ENCODE measurements around the gene SPEN. TPM values are rescaled to one million over a fixed set of nuclear protein-coding genes. Genes with fewer than 3 reads are reported as not detected.
"Not testable (repeated sequence)": the region's sequence is repeated elsewhere in the genome, so short reads cannot be mapped to it uniquely, and the experiment has no call there.

SPEN gene
- total RNA-seq, 4 donors from 2014 or later: 55.0 to 79.7 (median 63.8) TPM

GRCh38 chr1:15885269-15885668 lies 37.8 kb downstream of the SPEN start:
- H3K36me3 ChIP-seq: peaks cover 6% of the 10 kb centered on the region
- H3K4me1 ChIP-seq: peaks cover 60% of the 10 kb centered on the region
- H3K4me3 ChIP-seq: no peak overlapping the region
- H3K9me3 ChIP-seq: no peaks in the 10 kb centered on the region
- DNase-seq (ENCODE audit: low spot score in 2 of 2): no peak
- H3K27me3 ChIP-seq: no peaks in the 10 kb centered on the region
- 17% methylated on average over 5 of the region's 5 CpGs for WGBS
- peak overlapping the region; percentile 93 for H3K27ac ChIP-seq
- TF ChIP-seq POLR2AphosphoS5 (IDR thresholded peaks at IDR 0.05): no peak
- TF ChIP-seq, protein P1, sequence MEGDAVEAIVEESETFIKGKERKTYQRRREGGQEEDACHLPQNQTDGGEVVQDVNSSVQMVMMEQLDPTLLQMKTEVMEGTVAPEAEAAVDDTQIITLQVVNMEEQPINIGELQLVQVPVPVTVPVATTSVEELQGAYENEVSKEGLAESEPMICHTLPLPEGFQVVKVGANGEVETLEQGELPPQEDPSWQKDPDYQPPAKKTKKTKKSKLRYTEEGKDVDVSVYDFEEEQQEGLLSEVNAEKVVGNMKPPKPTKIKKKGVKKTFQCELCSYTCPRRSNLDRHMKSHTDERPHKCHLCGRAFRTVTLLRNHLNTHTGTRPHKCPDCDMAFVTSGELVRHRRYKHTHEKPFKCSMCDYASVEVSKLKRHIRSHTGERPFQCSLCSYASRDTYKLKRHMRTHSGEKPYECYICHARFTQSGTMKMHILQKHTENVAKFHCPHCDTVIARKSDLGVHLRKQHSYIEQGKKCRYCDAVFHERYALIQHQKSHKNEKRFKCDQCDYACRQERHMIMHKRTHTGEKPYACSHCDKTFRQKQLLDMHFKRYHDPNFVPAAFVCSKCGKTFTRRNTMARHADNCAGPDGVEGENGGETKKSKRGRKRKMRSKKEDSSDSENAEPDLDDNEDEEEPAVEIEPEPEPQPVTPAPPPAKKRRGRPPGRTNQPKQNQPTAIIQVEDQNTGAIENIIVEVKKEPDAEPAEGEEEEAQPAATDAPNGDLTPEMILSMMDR (IDR thresholded peaks at IDR 0.05): no peak
- TF ChIP-seq POLR2A (IDR thresholded peaks at IDR 0.05): no peak
- no peak for TF ChIP-seq EP300 (IDR thresholded peaks at IDR 0.05)

GRCh38 chr1:15885701-15886610 lies 38.4 kb downstream of the SPEN start:
- TF ChIP-seq EP300 (IDR thresholded peaks at IDR 0.05) (no peak), POLR2AphosphoS5 (IDR thresholded peaks at IDR 0.05) (peak in 2 of 3 donors; percentile 57 to 85)
- peak; percentile 98 for DNase-seq (ENCODE audit: low spot score in 2 of 2)
- H3K4me3 ChIP-seq: peak overlapping the region; percentile 42
- 2% methylated on average over 9 of the region's 14 CpGs for WGBS
- peaks cover 4% of the 10 kb centered on the region for H3K36me3 ChIP-seq
- peaks cover 67% of the 10 kb centered on the region for H3K4me1 ChIP-seq
- no peaks in the 10 kb centered on the region for H3K9me3 ChIP-seq
- H3K27me3 ChIP-seq: no peaks in the 10 kb centered on the region
- peak overlapping the region; percentile 93 for H3K27ac ChIP-seq

- no peaks in the 10 kb centered on the region for H3K27me3 ChIP-seq
- no peaks in the 10 kb centered on the region for H3K9me3 ChIP-seq
- TF ChIP-seq, protein P1 (IDR thresholded peaks at IDR 0.05): no peak
- peaks cover 67% of the 10 kb centered on the region for H3K4me1 ChIP-seq
- WGBS: 22% methylated on average over 4 of the region's 4 CpGs
- peak overlapping the region; percentile 42 for H3K4me3 ChIP-seq
- H3K27ac ChIP-seq: peak overlapping the region; percentile 93
- H3K36me3 ChIP-seq: no peaks in the 10 kb centered on the region
- no peak for DNase-seq (ENCODE audit: low spot score in 2 of 2)
These were observed 39.2 kb downstream of the SPEN start for GRCh38 chr1:15886611-15887167.

DNA sequence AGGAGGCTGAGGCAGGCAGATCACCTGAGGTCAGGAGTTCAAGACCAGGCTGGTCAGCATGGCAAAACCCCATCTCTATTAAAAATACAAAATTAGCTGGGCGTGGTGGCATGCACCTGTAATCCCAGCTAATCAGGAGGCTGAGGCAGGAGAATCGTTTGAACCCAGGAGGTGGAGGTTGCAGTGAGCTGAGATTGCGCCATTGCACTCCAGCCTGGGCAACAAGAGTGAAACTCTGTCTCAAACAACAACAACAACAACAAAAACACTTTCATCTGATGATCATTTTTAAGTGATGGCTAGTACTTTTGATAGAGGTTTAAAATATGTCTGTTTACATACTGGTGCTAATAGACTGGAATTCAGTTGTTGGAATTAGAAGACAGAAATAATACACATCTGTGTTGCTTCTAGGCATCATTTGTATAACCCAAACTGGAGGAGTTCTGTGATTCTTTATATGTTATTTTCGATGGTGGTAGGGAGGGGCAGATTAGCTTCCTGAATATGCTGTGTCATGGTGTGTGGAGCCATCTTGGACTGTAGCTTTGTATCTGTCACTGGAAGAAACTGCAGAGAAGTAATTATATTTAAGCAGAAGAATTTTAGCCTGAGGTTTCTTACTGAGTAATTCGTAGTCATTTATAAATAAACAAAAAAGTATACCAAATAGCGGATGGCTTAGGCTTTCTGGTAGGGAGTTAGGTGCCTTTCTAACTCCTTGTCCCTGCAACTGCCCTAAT lies 45.5 kb downstream of the SPEN start:
- not testable (repeated sequence) for H3K36me3 ChIP-seq; DNase-seq (ENCODE audit: low spot score in 2 of 2); H3K9me3 ChIP-seq; H3K27me3 ChIP-seq; H3K27ac ChIP-seq; H3K4me3 ChIP-seq
- peaks cover 34% of the 10 kb centered on the region for H3K4me1 ChIP-seq
- 60% methylated on average over 6 of the region's 6 CpGs for WGBS

GRCh38 chr1:15895233-15895632 lies 47.7 kb downstream of the SPEN start:
- Histone ChIP-seq H3K4me3 (no peak overlapping the region), H3K4me1 (peaks cover 29% of the 10 kb centered on the region), H3K36me3 (peaks cover 3% of the 10 kb centered on the region), H3K9me3 (no peaks in the 10 kb centered on the region), H3K27ac (no peak overlapping the region), H3K27me3 (no peaks in the 10 kb centered on the region)
- TF ChIP-seq POLR2AphosphoS5 (IDR thresholded peaks at IDR 0.05) (no peak), POLR2A (IDR thresholded peaks at IDR 0.05) (no peak), EP300 (IDR thresholded peaks at IDR 0.05) (no peak)
- TF ChIP-seq, protein P1 (IDR thresholded peaks at IDR 0.05): no peak
- no peak for DNase-seq (ENCODE audit: low spot score in 2 of 2)

- H3K27ac ChIP-seq; H3K36me3 ChIP-seq; H3K4me3 ChIP-seq; H3K27me3 ChIP-seq; DNase-seq (ENCODE audit: low spot score in 2 of 2); H3K9me3 ChIP-seq: not testable (repeated sequence)
- peaks cover 36% of the 10 kb centered on the region for H3K4me1 ChIP-seq
- WGBS: 96% methylated on average over 20 of the region's 20 CpGs
These were observed 49.5 kb downstream of the SPEN start for GRCh38 chr1:15896841-15897610.
